SHP77 treated with DMSO at 0.1 percent for 48 hours (cell line): ENCODE results near the gene CORO6.
A peak's percentile ranks its signal among the peaks of the same experiment; 100 is the strongest.

Experiments
- DNase-seq: peaks from one replicate; lab custom pipeline; 2025; lab: John Stamatoyannopoulos, UW

The CORO6 gene

DNA sequence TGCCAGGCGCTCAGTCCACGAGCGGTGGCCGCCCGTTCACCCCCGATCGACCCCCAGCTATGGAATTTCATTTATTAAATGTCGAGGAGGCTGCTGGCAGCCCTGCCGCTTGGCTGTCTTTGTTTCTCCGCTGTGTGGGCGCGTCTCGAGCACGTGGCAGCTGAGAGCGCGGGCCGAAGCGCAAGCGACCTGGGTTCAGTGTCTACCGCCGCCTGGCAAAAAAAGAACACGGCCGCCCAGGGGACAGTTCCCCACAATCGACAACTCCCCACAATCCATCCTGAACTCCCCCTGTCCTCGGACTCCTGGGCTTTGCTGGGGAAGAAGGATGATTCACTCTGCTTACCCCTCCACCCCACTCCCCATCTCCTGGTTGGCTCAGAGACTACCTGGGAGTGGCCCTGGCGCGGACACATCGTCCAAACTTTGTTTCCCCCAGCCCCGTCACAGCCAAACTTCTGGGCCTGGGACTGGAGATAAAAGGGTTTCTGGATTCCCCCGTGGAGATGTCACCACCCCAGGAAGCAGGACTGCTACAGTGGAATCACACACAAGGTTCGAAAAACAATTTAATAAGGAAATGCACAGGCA is 31.5 kb downstream of the CORO6 start:
- DNase-seq = peak; percentile 74

DNA sequence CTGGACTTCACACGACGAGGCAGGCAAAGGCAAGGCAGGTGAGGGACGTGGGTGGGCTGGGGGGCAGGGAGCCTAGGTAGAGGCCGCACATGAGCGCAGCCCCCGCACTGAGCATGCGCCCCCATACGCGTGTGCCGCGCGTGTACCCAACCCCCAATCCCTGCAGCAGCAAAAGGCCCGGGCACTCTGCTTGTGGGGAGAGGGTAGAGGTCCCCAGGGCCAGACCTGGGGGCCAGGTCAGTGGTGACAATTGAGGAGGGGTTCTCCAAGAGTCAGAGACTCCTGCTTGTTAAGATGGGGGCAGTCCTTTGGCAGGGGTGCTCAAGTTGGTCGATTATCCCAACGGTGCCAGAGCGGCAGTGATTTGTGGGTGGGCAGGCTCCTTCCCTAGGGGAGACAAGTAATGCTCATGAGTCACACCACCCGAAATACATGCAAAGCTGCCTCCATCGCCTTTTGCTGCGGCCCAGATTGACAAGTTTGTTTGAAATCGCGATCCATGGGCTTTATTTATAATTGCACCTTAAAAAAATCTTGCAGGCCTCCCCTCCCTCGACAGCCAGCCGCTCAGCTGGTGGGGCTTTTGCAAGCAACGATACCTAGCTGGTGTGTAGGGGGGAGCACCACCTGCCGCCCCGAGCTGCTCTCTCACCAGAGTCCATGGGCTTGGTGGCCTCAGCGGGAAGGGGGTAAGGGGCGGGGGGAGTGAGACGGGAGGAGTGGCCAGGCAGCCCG is 32.1 kb downstream of the CORO6 start:
- DNase-seq = peak; percentile 23

DNA sequence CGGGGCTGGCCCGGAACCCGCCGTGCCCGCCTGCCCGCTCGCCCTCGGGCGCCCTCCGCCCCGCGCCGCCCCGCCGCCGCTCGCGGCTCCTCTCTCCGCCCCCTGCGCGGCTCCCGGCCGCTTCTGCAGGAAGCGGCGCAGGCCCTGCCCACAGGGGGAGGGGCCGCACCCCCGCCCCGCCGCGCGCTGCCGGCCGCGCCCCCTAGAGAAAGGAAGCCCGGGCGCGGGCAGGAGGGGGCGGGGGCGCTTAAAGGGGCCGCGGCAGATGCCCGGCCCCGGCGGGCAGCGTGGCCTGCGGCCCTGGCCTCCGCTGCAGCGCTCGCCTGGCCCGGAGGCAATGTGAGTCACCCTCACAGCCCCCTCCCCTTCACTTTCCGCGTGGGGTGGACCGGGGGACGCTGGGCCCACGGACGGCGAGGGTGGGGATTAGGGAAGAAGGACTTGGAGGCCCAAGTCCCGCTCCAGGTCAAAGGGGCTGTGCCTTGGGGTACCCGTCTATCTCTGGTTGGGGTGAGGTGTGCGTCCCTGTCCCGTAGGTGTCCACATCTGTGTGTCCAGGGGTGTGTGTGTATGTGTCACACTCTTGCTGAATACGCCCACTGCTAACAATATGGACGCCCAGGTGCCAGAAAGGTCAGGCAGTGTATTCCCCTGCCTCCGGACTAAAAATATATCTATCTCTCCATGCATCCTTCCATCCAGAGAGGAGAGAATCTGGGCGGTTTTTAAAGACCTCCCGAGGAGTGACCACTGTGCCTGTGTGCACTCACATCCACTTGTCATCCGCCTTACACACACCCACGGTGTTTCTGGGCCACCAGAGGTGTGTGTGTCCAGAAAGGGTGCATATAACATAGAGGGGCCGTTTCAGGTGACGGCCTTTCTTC is 32.9 kb downstream of the CORO6 start, which contains the start of gene GIT1:
TSS of gene GIT1 (minus strand) at position 125 of the 887 bp plus-strand sequence. CDS start 270 bp downstream, outside the sequence.
- DNase-seq = peak; percentile 23

DNA sequence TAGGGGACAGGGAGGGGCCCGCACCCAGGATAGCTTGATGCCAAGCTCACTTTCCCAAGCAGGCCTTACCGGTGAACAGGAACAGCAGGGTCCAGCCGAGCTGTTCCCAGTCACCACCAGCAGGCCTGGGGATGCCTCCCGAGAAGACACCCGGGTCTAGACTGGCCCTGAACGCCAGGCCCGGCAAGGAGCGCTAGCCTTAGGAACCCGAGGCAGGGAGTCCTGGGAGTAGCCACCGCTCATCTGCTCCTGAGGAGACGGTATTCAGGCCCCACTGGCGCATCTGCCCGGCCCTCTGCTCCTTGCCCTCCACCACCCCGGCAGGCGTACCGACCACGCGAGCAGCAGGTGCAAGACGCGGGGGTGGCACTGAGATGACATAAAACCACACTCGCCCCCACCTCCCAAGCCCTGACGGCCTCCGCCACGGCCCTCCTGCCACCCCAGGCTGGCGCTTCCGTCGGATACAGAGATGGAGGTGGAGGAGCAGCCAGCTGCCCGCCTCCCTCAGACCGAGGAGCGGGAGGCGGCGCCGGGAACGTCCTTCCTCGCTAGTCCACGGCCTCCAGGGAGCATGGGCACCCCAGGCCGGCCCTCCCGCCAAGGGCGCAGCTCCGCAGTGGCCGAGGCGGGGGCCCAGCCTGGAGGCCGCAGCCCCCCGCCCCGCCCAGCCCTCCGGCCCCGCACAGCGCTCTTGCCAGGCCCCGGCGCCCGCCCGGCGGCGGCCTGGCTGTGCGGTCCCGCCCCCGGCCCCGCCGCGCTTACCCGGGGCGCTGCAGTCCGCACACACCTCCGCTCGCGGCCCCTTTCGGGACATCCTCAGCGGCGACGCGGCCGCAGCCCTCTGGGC is 33.9 kb downstream of the CORO6 start:
- DNase-seq = no peak

DNA sequence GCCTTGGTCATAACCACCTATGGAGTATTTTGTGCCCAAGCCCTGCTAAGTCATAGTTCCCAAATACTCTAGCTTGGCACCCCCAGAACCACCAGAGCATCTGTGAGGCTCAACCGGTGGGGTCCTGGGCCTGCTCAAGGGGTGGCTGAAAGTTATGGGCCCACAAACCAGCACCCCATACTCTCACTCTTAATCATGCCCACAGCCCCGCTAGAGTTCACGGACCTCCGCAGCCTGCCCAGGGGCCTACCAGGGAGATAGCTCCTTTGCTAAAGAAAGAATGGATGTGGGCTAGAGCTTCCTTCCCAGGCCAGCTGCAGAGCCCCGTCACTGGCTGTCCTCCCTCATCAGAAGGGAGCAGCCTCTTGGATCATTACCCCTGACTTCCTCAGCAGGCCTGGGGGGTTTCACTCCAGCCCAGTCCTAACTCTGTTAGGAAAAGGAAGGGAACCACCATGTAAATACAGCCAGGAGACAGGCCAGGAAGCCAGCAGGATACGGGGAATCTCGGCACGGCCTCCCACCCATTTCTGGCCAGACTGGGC is 34.6 kb downstream of the CORO6 start:
- DNase-seq = no peak

DNA sequence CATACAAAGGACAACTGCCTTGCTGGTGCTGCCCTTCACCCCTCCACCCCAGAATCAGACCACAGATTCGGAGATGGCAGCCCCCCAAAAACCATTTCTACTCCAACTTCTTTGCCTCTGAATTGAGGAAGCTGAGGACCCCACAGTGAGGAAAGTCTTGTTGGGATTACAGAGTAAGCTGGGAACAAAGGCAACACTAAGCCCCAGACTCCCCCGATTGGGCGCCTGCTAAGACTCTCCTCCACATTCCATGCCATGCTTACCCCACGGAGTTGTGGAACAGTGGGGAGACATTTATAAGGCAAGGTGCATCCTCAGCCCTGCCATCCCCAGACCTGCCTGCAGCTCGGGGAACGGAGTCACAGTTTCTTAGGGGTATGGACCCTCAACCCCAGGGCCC is 35.1 kb downstream of the CORO6 start:
- DNase-seq = no peak

DNA sequence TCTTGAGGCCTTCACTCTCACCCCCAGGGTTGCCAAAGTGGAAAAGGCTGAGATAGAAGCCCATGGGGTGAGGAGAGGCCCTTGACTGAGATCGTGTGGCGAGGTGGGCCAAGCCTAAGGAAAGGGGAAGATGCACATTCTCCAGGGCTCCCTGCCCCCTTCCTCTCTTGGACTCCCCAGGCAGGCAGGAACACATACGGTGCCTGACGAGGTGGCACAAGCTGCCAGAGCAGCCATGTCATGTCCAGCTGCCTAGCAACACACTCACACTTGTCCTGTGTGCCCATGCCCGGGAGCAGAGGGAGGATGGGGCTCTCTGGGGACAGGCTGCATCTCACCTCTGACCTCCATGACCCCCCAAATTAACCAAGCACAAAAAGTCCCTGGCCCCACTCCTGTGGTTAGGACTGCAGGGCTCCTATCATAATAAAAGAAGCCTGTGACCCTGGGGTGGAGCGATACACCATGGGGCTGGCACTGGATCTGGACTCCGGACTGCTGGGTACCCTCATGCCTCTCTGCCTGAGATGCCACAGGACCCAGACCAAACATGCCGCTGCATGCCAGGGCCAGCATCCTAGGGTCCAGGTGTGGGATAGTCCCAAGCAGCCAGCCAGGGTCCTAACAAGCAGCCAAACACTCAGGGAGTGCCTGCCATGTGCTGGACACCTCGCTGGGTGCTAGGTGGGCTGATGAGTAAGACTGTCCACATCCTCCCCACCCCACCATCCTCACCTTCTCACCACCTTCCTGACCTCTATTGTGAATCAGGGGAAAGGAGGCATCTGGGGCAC is 35.8 kb downstream of the CORO6 start:
- no peak for DNase-seq

DNA sequence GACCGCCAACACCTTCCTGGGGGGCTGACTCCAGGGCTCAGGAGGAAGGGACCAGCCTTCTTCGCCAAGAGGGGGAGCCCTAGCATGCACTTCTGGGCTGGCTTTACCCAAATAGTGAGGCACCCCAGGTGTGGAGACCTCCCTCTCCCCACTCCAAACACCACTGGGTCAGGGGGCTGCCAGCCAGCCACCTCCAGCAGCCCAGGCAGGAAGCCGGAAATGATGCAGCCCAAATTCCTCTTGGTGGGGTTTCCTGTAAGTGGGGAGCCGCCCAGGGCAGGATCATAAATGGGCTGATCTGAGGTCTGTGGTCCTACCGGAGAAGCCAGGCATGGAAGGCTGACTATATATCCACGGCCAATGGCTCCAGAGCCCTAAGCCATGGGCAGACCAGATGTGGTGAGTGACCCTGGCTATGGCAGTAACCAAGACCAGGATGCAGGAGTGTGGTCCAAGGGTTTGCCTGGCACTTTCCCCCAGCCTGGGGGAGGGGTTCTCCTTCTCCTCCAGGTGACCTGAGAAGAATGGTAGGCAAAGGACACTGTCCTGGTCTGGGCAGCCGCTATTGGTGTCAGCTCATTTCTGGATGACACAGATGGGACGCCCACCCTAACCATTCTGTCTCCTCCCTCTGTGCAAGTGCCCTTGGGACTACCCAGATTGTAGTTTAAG is 37.5 kb downstream of the CORO6 start:
- DNase-seq = no peak

DNA sequence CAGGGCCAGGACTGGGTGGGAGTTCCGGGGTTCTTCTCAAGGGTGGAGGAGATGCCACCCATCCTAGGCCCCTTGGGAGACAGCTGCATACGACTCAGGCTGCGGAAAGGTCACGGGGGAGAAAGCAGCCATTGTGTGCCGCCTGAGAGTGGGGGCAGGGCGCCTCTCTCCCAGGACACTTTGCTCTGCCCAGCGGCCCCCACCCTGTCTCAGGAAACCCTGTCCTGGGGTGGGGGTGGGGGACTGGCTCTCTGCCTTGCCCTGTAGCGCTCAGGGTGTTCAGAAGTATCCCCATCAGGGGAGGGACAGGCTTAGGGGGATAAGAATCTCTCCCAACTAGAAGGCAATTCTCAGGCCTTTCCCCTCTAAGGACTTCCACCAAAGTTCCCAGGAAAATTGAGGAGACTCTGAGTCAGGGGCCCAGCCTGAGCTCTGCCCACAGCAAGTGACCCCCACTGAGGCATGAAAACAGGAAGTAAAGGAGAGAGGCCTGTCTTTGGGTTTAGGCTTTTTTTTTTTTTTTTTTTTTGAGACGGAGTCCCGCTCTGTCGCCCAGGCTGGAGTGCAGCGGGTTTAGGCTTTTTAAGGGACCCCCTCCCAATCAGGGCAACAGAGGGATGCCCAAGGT is 38.1 kb downstream of the CORO6 start:
- DNase-seq = no peak

DNA sequence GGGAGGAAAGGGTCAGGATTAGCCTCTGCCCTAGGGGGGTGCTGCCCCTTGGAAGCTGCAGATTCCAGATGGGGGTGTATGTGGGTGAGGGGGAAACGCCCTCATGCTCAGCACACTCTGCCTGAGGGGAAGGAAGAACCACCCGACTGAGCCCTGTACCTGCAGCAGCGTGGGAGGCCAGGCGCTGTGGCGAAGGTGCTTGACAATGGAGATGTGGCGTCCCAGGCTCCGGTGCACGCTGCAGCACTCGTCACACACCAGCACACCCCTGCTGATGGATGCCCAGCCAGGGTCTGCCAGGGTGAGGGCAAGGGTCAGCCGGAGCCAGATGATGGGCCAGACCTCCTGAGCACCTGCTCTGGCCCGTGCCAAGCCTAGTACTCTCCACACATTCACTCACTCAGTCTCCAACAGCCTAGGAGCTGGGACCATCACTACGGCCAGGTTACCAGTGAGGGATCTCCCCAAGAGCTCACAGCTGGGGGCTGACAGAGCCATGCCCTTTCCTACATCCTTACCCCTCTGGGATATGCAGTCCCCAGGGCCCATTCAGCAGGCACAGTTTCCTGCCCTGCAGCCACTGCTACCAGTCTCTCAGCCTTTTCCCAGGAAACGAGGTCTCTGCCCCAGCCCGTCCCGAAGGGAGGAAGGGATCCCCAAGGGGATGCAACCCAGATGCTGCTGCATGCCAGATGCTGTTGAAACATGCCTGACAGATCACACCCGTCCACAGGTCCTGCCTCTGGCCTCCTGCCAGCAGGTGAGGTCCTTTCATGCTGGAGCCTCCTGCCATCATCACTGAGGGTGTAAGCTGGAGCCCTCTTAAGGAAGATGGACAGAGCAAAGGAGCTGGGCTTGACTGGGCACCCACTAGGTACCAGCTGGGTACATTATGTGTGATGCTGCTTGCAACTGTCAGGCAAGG is 39.1 kb downstream of the CORO6 start:
- DNase-seq = no peak

DNA sequence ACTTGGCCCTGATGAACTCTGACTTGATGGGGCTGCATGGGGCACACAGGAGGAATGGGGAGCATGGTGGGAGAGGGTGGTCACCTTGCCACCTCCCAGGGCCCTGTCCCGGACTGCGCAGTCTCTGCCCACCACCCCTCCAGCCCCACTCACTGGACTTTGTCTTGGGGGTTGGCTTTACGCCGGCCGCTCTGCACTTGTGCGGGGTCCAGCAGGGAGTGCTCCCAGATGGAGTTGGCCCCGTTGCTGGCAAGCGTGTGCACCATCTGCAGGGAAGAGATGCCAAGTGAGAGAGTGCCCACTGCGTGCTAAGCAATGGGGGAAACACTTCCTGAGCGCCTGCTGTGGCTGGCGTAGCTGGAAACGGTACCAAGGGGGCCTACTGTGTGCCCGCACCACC is 39.9 kb downstream of the CORO6 start:
- DNase-seq = no peak

DNA sequence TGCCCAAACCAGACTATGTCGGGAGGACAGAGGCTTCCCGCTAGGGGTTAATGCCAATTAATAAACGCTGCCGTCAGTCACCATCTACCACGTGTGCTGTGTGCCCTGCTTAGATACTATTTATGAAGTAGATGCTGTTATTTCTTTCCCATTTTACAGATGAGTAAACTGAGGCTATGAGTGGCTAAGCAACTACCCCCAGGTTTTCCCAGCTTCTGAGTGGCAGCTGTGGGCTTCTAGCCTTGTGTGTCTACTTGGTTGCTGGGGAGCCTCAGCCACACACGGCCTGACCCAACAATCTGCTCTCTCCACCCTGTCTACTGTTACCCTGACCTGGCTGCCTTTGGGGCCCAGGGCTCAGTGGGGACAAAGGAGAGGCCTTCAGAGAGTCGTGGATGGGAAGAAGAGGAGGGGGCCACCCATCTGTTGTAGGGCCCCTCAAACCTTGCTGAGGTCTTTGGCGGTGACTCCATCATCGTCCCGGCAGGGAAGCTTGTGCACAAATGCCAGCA is 40.4 kb downstream of the CORO6 start:
- DNase-seq = no peak

DNA sequence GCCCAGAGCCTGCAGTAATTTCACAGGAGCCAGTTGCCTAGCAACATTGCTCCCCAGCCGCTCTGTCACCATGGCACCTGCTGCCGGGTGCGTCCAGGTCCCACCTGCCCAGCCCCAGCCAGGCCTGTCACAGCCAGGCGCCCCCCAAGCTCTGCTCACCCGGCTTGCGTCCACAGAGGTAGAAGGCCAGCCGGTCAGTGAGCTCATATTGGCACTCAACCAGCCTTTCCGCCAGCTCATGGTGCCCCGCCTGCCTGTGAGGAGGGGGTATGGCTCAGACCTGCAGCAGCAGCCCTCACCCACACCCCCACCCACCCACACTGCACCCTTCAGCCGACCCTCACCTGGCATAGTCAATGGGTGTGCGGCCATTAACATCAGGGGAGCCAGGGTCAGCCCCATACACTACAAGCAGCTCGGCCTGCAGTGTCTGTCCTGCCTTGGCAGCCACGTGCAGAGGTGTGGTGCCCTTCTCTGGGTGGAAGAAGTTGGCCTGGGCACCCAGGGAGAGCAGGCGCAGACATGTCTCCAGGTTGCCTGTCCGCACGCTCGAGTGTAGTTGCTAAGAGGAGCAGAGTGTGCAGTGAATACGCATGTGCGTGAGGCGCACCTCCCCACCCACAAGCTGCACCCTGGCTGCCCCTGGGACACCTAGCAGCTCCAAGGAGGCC is 41.0 kb downstream of the CORO6 start:
- no peak for DNase-seq

DNA sequence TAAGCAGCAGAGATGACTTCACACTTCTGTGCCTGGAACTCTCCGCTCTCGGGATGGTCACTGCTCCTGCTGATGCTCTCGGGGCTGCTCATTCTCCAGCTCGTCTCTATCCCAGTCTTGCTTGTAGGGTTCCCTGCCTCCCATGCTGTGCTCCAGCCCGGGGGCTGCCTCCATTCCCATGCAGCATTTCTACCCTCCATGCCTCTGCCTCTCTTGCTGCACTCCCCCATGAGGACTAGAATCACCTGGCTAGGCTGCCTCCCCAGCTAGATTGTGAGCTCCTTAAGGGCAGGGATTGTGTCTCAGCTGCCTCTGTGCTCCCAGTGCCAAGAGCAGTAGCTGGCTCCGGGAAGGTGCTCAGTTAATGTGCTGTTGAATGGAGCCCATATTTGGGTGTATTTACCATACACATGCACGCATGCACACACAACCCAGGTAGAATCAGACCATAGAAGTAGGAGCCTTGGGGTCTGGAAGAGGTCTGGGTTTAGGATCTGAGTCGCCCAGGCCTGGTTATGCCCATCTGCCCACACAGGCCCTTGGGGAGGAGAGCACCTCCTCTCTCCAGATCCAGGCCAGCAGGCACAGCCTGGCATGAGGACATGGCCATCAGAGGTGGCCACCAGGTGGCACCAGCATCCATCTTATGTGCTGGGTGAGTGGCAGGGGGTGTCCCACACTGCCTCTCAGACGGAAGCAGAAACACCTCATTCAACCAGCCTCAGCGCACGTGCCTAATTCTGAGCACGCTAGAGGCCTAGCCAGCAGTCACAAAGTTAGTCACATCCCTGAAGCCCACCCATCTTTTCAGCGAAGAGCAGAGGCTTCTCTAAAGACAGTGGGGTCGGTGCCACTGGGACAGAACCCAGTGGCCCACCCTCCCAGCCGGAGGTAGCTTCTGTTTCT is 42.6 kb downstream of the CORO6 start:
- peak; percentile 45 for DNase-seq

DNA sequence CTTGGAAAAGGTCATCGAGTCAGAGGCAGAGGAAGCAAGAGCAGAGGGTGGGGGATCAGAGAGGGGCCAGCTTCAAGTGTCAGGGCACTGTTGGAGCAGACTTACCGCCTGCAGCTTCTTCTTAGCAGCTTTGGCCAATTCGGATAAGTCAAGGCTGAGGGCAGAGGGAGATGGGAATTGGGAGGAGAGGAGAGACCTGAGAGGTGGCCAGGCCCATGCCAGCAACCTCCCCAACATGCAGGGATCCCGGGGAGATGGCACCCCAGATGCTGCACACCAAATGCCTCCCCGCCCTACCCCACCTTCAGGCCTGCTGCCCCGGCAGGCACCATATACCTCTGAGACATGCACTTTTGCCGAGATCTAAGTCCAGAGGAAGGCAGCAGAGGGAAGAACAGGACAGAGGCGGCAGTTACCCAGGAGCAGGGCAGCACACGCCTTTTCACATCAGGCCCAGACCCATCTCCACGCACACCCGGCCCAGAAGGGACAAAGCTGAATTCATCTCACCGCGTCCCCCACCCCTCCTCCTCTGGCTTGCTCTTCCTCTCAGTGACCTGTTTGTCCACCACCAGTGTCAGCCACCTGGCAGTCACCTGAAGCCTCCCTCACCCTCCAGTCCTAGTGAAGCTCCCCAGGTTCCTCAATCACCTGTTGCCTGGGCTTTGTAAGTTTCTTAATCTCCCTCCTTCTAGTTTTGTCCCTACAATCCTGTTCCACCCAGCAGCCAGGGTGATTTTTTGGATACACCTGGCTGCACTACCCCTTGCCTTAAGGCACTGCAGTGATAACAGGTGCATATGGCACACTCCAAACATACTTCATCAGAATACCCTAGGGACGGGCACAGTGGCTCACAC is 43.9 kb downstream of the CORO6 start:
- no peak for DNase-seq
